LNCaP clone FGC (cell line): ENCODE data around the gene TNFRSF11A.

ENCODE experiments used
- DNase-seq: peaks from one replicate; pipeline ENCODE4 v3.0.0-alpha.2; 2011; ENCODE audit warnings: low read depth
- H3K4me3 ChIP-seq: 2 replicates; pipeline ENCODE4 v1.5.1; 2011; ENCODE audit warnings: mild to moderate bottlenecking, low read depth, low read length, control low read depth
- CTCF ChIP-seq: IDR thresholded peaks from 2 replicates; pipeline ENCODE4 v1.5.1; 2012; ENCODE audit warnings: mild to moderate bottlenecking; ENCODE audit not compliant: control insufficient read depth, insufficient read depth; ENCODE audit errors: extremely low read depth

The TNFRSF11A gene

GRCh38 chr18:62324181-62324828 is 805 bp upstream of the TNFRSF11A start:
- no peak for DNase-seq
- TF ChIP-seq CTCF: no peak
- H3K4me3 ChIP-seq: no peak overlapping the region

GRCh38 chr18:62325806-62326645 is 916 bp downstream of the TNFRSF11A start:
- DNase-seq: no peak
- H3K4me3 ChIP-seq: peak overlapping the region; percentile 66
- no peak for TF ChIP-seq CTCF

- no peak for TF ChIP-seq CTCF
- no peak overlapping the region for H3K4me3 ChIP-seq
- no peak for DNase-seq
Observed at GRCh38 chr18:62326646-62327348, 1.7 kb downstream of the TNFRSF11A start.

GRCh38 chr18:62327977-62328376 is 2.9 kb downstream of the TNFRSF11A start:
- H3K4me3 ChIP-seq: no peak overlapping the region
- no peak for TF ChIP-seq CTCF
- no peak for DNase-seq

- DNase-seq: no peak
- H3K4me3 ChIP-seq: no peak overlapping the region
- no peak for TF ChIP-seq CTCF
Observed at GRCh38 chr18:62328586-62329525, 3.7 kb downstream of the TNFRSF11A start.
